Left ventricle myocardium superior (tissue), 1 donor: Measurements from ENCODE around the gene RAET1G. TPM values are rescaled to one million over a fixed set of nuclear protein-coding genes. Genes with fewer than 3 reads are reported as not detected.
"Not testable (repeated sequence)": the region's sequence is repeated elsewhere in the genome, so short reads cannot be mapped to it uniquely, and the experiment has no call there.

Source experiments
- ATAC-seq: fragments of 200-7000 bp; cut with Tn5 transposase; one replicate; pipeline ENCODE4 v1.9.1; 2020; ENCODE audit warnings: mild to moderate bottlenecking, moderate library complexity
- DNase-seq: peaks from one replicate; pipeline ENCODE4 v3.0.0-alpha.2; 2020
- intact Hi-C: fragments of 100-400 bp; cut with micrococcal nuclease; formaldehyde crosslinking; loops from one replicate; pipeline ENCODE4 v1.11.0; 2022
- long read RNA-seq: library from polyadenylated mRNA; unstranded; transcript quantifications from one replicate; pipeline ENCODE4 v2.0.0, GENCODE V29; 2021
- total RNA-seq: library from RNA; stranded (reverse); fragmentation: NEBNext Ultra II Directional; extraction: Animal tissue kit (Norgen Biotek cat#: 25700); gene quantifications from one replicate; pipeline ENCODE4 v1.2.1, GENCODE V29; 2021
- donor health status: DM: no; HTN: yes; CAD: no; lungs with severe emphysema.

The RAET1G gene
- 0.32 TPM for total RNA-seq
- long read RNA-seq, partial matches to known transcripts: 1 of 2 reads
- long read RNA-seq, other reads (novel, unspliced or antisense): 0 of 2 reads

GRCh38 chr6:149922642-149923326, at the start of gene RAET1G:
Gene RAET1G, minus strand, starts transcription at chr6:149923121. Its CDS starts 111 bp downstream, at chr6:149923010.
- ATAC-seq (peak; percentile 86), DNase-seq (peak; percentile 92)
- intact Hi-C loops: no loop called here

GRCh38 chr6:149969635-149970034, 46.7 kb upstream of the RAET1G start:
- ATAC-seq: no peak
- DNase-seq: no peak
- intact Hi-C loops: no loop called here

- intact Hi-C loops, ATAC-seq, DNase-seq: not testable (repeated sequence)
Observed at GRCh38 chr6:149968909-149969308, 46.0 kb upstream of the RAET1G start.

- intact Hi-C loops, ATAC-seq, DNase-seq: not testable (repeated sequence)
Observed at GRCh38 chr6:149967999-149968398, 45.1 kb upstream of the RAET1G start.

GRCh38 chr6:149967591-149967990, 44.7 kb upstream of the RAET1G start:
- DNase-seq (no peak), ATAC-seq (no peak)
- intact Hi-C loops: no loop called here

GRCh38 chr6:149966319-149966718, 43.4 kb upstream of the RAET1G start:
- ATAC-seq, DNase-seq, intact Hi-C loops: not testable (repeated sequence)

GRCh38 chr6:149965194-149966020, 42.5 kb upstream of the RAET1G start:
- DNase-seq (peak; percentile 36), ATAC-seq (no peak)
- intact Hi-C loops: no loop called here

- no peak for ATAC-seq
- no peak for DNase-seq
- intact Hi-C loops: no loop called here
Observed at GRCh38 chr6:149964308-149965193, 41.6 kb upstream of the RAET1G start.

- intact Hi-C loops: no loop called here
- ATAC-seq: peak; percentile 98
- peak; percentile 93 for DNase-seq
Observed at GRCh38 chr6:149963462-149964307, 40.8 kb upstream of the RAET1G start, which contains the start of gene ULBP1. Gene ULBP1, plus strand, starts transcription at chr6:149963943. Its CDS starts 107 bp downstream, at chr6:149964050.

- intact Hi-C loops: no loop called here
- DNase-seq (no peak), ATAC-seq (no peak)
Observed at GRCh38 chr6:149963212-149963461, 40.2 kb upstream of the RAET1G start.

- ATAC-seq (no peak), DNase-seq (no peak)
- intact Hi-C loops: no loop called here
Observed at GRCh38 chr6:149962461-149963211, 39.7 kb upstream of the RAET1G start.

GRCh38 chr6:149961728-149962425, 39.0 kb upstream of the RAET1G start:
- intact Hi-C loops: no loop called here
- DNase-seq (no peak), ATAC-seq (no peak)

GRCh38 chr6:149960488-149960887, 37.6 kb upstream of the RAET1G start:
- intact Hi-C loops: no loop called here
- ATAC-seq (no peak), DNase-seq (no peak)

GRCh38 chr6:149959806-149960205, 36.9 kb upstream of the RAET1G start:
- DNase-seq, ATAC-seq, intact Hi-C loops: not testable (repeated sequence)

- intact Hi-C loops, ATAC-seq, DNase-seq: not testable (repeated sequence)
Observed at GRCh38 chr6:149958124-149958523, 35.2 kb upstream of the RAET1G start.

GRCh38 chr6:149955654-149956317, 32.9 kb upstream of the RAET1G start:
- DNase-seq, intact Hi-C loops, ATAC-seq: not testable (repeated sequence)
